Endothelial cell of umbilical vein (primary cell): ENCODE data around the gene CCDC93. TPM values are rescaled to one million over a fixed set of nuclear protein-coding genes. Genes with fewer than 3 reads are reported as not detected.

Source experiments
- BruUV-seq: library from RNA; stranded (reverse); fragments of 400-500 nt; replicated peaks from 2 replicates; lab custom pipeline; 2021; lab: Mats Ljungman, UMichigan
- CTCF ChIA-PET: fragments of 300-600, 350-600 bp; sonication (Branson Sonifier 250); formaldehyde crosslinking; loops from one replicate; lab custom pipeline; 2021; ENCODE audit warnings: antibody characterized with exemption, inconsistent platforms; lab: Charles Lee
- POLR2A ChIA-PET: fragments of 300-600, 350-600 bp; sonication (Branson Sonifier 250); formaldehyde crosslinking; loops from one replicate; lab custom pipeline; 2021; ENCODE audit warnings: antibody characterized with exemption, inconsistent platforms; lab: Charles Lee
- DNase-seq: peaks from one replicate; pipeline ENCODE4 v3.0.0-alpha.2; 2011; ENCODE audit warnings: low read depth, low spot score
- FAIRE-seq: peaks from 2 replicates; lab custom pipeline; 2011; peaks lifted over from hg19 to GRCh38; lab: Jason Lieb, UNC
- H2AFZ ChIP-seq: 2 replicates; pipeline ENCODE4 v1.6.0; 2012; ENCODE audit warnings: low read depth, low read length, control low read depth, inconsistent platforms
- H3K27ac ChIP-seq: 2 replicates; pipeline ENCODE4 v1.5.1; 2011; ENCODE audit warnings: low read depth, mild to moderate bottlenecking, control low read depth, low read length, moderate library complexity; ENCODE audit not compliant: insufficient read depth
- H3K27me3 ChIP-seq, 2 experiments: 2 replicates each; pipeline versions ENCODE4 v1.6.0 to v1.6.1; 2011; ENCODE audit warnings: low read length in 2 of 2, mixed read lengths in 1 of 2; ENCODE audit not compliant: control insufficient read depth in 2 of 2, insufficient read depth in 2 of 2
- H3K36me3 ChIP-seq, 2 experiments: 2 replicates in 1 of 2; 3 replicates in 1 of 2; pipeline ENCODE4 v1.5.1; 2011; ENCODE audit warnings: low read length in 2 of 2, mild to moderate bottlenecking in 1 of 2, moderate library complexity in 1 of 2; ENCODE audit not compliant: control insufficient read depth in 2 of 2, insufficient read depth in 2 of 2; ENCODE audit errors: extremely low read depth in 1 of 2
- H3K4me1 ChIP-seq: 3 replicates; pipeline ENCODE4 v1.5.1; 2011; ENCODE audit warnings: mild to moderate bottlenecking, low read length; ENCODE audit not compliant: control insufficient read depth, insufficient read depth; ENCODE audit errors: extremely low read depth
- H3K4me2 ChIP-seq: 2 replicates; pipeline ENCODE4 v1.6.1; 2011; ENCODE audit warnings: low read length, control low read depth, mixed read lengths; ENCODE audit not compliant: insufficient read depth
- H3K4me3 ChIP-seq, 3 experiments: fragments of 200-600 bp in 1 of 3; sonication (generic), shearing (Covaris generic) in 1 of 3; replicated peaks in 1 of 3; 2 replicates each; pipeline ENCODE4 v1.5.1; 2011 to 2016; ENCODE audit warnings: control low read depth in 3 of 3, low read length in 3 of 3, mild to moderate bottlenecking in 2 of 3, inconsistent platforms in 1 of 3, low read depth in 1 of 3, moderate library complexity in 1 of 3; ENCODE audit not compliant: insufficient read depth in 1 of 3
- H3K79me2 ChIP-seq: 2 replicates; pipeline ENCODE4 v1.6.0; 2012; ENCODE audit warnings: low read length, inconsistent platforms; ENCODE audit not compliant: control insufficient read depth, insufficient read depth
- H3K9ac ChIP-seq: replicated peaks from 2 replicates; pipeline ENCODE3; 2011; ENCODE audit warnings: low read length, control low read depth; ENCODE audit not compliant: insufficient read depth; ENCODE audit errors: extremely low read depth
- H3K9me1 ChIP-seq: replicated peaks from 3 replicates; pipeline ENCODE4 v1.6.0; 2011; ENCODE audit warnings: mild to moderate bottlenecking, low read length; ENCODE audit not compliant: control insufficient read depth, insufficient read depth; ENCODE audit errors: extremely low read depth
- H3K9me3 ChIP-seq: replicated peaks from 2 replicates; pipeline ENCODE4 v1.5.1; 2012; ENCODE audit warnings: low read length, inconsistent platforms; ENCODE audit not compliant: control insufficient read depth, insufficient read depth
- H4K20me1 ChIP-seq: replicated peaks from 2 replicates; pipeline ENCODE3; 2011; ENCODE audit warnings: mild to moderate bottlenecking, low read length; ENCODE audit not compliant: control insufficient read depth, insufficient read depth; ENCODE audit errors: extremely low read depth
- EZH2 ChIP-seq: IDR thresholded peaks from 2 replicates; pipeline ENCODE4 v1.6.1; 2012; ENCODE audit warnings: borderline replicate concordance, low read depth, mild to moderate bottlenecking, moderate library complexity, low read length, inconsistent platforms; ENCODE audit not compliant: severe bottlenecking
- FOS ChIP-seq: IDR thresholded peaks from 2 replicates; pipeline ENCODE4 v1.6.1; 2011; ENCODE audit warnings: mild to moderate bottlenecking, low read length, moderate library complexity, borderline replicate concordance; ENCODE audit not compliant: insufficient read depth
- GATA2 ChIP-seq: IDR thresholded peaks from 2 replicates; pipeline ENCODE4 v1.7.0; 2011; ENCODE audit warnings: low read depth, mild to moderate bottlenecking, moderate library complexity, mixed read lengths, low read length; ENCODE audit not compliant: insufficient read length, insufficient read depth
- JUN ChIP-seq: IDR thresholded peaks from 2 replicates; pipeline ENCODE4 v1.6.1; 2011; ENCODE audit warnings: borderline replicate concordance, low read depth; ENCODE audit not compliant: insufficient read length, insufficient read depth
- MAX ChIP-seq: IDR thresholded peaks from 2 replicates; pipeline ENCODE4 v1.6.1; 2011; ENCODE audit not compliant: insufficient read depth, insufficient read length
- MYC ChIP-seq: IDR thresholded peaks from one replicate; pipeline ENCODE4 v1.6.1; 2011; ENCODE audit warnings: mild to moderate bottlenecking, low read depth, low read length
- POLR2A ChIP-seq: IDR thresholded peaks from 2 replicates; pipeline ENCODE4 v1.6.1; 2012; ENCODE audit warnings: low read depth, mild to moderate bottlenecking, control low read depth, low read length
- POLR2AphosphoS5 ChIP-seq: IDR thresholded peaks from 2 replicates; pipeline ENCODE4 v1.6.1; 2012; ENCODE audit warnings: low read depth, mild to moderate bottlenecking, control low read depth, low read length, moderate library complexity; ENCODE audit not compliant: insufficient read depth
- dilution Hi-C: fragments of 300-500 bp; cut with MboI; formaldehyde crosslinking; loops from one replicate; pipeline ENCODE4 v1.15.0; 2019; ENCODE audit warnings: low sequenced_read_pairs; ENCODE audit not compliant: extremely low pct_ligation_motif_present
- intact Hi-C: fragments of 100-400 bp; cut with micrococcal nuclease; formaldehyde crosslinking; loops from one replicate; pipeline ENCODE4 v1.10.0; 2022
- polyA plus RNA-seq, 4 experiments: library from polyadenylated mRNA; depleted of rRNA in 3 of 4; stranded (reverse) in 3 of 4; unstranded in 1 of 4; fragments of >200 nt; gene quantifications; 2 replicates each; pipeline versions ENCODE4 v1.2.1 to v1.2.3, GENCODE V29; 2011 to 2012; ENCODE audit warnings: missing spikeins in 1 of 4
- total RNA-seq: library from RNA; stranded (reverse); gene quantifications from 2 replicates; pipeline ENCODE4 v1.2.3, GENCODE V29; 2021
- TF ChIP-seq, protein P1 (sequence below), 2 donors: IDR thresholded peaks; 1 replicate in 1 of 2; 2 replicates in 1 of 2; pipeline ENCODE4 v1.5.1; 2011; ENCODE audit warnings: low read length in 2 of 2, mild to moderate bottlenecking in 2 of 2, moderate library complexity in 2 of 2, control low read depth in 1 of 2, inconsistent platforms in 1 of 2, low read depth in 1 of 2; ENCODE audit not compliant: insufficient read depth in 1 of 2; ENCODE audit errors: extremely low read depth in 1 of 2

CCDC93 gene
- total and polyA plus RNA-seq, 2 donors (not counting 3 experiments of a cell fraction or from before 2014, with no cell fraction given): 13.8 to 35.1 TPM

DNA sequence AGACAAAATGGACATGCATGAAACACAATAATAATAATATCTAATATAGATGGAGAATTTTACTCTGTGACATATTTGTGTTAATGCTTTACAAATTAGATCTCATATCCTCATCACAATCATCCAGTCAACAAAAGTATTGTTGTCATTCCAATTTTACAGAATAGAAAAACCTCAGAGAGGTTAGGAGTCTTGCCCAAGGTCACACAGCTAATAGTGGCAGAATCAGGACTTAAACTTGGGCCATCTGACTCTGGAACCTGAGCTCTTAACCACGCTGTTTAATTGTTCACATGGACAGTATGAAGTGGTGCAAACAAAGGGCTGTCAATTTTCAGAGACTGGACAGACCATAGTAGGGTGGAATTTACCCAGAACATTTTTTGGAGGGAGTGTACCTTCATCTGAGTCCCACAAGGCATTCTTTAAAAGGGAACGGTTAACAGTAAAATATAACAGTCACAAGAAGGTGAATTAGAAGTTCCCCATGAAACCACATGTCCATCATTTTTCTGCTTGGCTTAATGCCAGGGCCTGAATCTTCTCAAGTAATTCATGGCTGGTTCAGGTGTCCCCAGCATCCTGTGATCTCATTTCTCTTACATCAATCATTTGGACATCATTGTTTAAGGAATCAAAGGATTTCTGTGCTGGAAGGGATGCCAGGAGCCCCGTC is 35.4 kb upstream of the CCDC93 start:
- intact Hi-C loops: no loop called here
- H3K27me3 ChIP-seq: peaks cover 13 to 15% of the 10 kb centered on the region in 2 experiments
- TF ChIP-seq GATA2 (no peak), EZH2 (no peak), MAX (no peak), POLR2A (no peak), FOS (no peak), JUN (no peak), POLR2AphosphoS5 (no peak), MYC (no peak)
- TF ChIP-seq, protein P1, sequence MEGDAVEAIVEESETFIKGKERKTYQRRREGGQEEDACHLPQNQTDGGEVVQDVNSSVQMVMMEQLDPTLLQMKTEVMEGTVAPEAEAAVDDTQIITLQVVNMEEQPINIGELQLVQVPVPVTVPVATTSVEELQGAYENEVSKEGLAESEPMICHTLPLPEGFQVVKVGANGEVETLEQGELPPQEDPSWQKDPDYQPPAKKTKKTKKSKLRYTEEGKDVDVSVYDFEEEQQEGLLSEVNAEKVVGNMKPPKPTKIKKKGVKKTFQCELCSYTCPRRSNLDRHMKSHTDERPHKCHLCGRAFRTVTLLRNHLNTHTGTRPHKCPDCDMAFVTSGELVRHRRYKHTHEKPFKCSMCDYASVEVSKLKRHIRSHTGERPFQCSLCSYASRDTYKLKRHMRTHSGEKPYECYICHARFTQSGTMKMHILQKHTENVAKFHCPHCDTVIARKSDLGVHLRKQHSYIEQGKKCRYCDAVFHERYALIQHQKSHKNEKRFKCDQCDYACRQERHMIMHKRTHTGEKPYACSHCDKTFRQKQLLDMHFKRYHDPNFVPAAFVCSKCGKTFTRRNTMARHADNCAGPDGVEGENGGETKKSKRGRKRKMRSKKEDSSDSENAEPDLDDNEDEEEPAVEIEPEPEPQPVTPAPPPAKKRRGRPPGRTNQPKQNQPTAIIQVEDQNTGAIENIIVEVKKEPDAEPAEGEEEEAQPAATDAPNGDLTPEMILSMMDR (IDR thresholded peaks at IDR 0.05; ENCODE audit: extremely low read depth in 1 of 2, insufficient read depth in 1 of 2, low read depth in 1 of 2, low read length in 2 of 2): no peak
- no peak overlapping the region for H3K9ac ChIP-seq
- H3K36me3 ChIP-seq: no peaks in the 10 kb centered on the region
- FAIRE-seq: no peak
- no peak overlapping the region for H2AFZ ChIP-seq
- H3K27ac ChIP-seq: no peak overlapping the region
- no peak for DNase-seq
- H3K9me3 ChIP-seq: no peaks in the 10 kb centered on the region
- ChIA-PET CTCF (interaction anchor here (2.7 to 2.9 kb wide), 2 partner anchors 12 to 806 kb away, joined by 10 to 75 read pairs; no protein-coding TSS in a partner anchor), POLR2A (no interaction called here)
- H3K4me2 ChIP-seq: no peak overlapping the region
- H3K9me1 ChIP-seq: no peaks in the 10 kb centered on the region
- no peaks in the 10 kb centered on the region for H4K20me1 ChIP-seq
- dilution Hi-C loops: no loop called here
- H3K4me3 ChIP-seq: no peak overlapping the region
- BruUV-seq: no TSS peak
- H3K4me1 ChIP-seq: peaks cover 26% of the 10 kb centered on the region
- H3K79me2 ChIP-seq: no peaks in the 10 kb centered on the region
